Measurements from ENCODE around the gene TRIM17.

Gene TRIM17

DNA sequence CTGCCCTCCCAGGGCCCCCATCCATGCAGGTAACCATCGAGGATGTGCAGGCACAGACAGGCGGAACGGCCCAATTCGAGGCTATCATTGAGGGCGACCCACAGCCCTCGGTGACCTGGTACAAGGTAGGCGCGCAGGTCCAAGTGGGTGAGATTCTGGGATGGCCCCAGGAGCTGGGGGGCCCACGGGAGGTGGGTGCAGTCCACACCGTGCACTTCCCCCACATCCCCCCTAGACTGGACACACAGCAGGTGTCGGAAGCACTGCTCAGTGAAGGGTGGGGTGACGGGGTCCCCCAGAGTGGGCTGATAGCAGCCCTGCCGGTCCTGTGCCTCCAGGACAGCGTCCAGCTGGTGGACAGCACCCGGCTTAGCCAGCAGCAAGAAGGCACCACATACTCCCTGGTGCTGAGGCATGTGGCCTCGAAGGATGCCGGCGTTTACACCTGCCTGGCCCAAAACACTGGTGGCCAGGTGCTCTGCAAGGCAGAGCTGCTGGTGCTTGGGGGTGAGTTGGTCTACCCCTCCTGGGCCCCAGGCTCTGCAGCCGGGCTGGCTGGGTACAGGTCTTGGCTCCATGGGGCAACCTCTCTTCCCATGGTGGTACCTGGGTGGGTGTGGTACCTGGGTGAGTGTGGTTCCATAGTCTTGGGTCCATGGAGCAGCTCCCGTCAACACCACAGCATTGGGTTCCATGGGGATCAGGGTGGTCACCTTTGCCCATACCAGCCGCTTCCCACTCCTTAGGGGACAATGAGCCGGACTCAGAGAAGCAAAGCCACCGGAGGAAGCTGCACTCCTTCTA, 50.4 kb downstream of the TRIM17 start:
- H3K36me3 Mint-ChIP-seq (ENCODE audit: insufficient read depth), result no peaks in the 10 kb centered on the region
- H3K4me3 Mint-ChIP-seq, result no peak overlapping the region
- H3K4me1 Mint-ChIP-seq (ENCODE audit: low read depth in 2 of 2), result peaks cover 0 to 4% of the 10 kb centered on the region in 2 donors
- ATAC-seq (replicated peaks) (no peak), DNase-seq (no peak)
- peaks cover 0 to 7% of the 10 kb centered on the region in 2 donors for H3K27me3 Mint-ChIP-seq
- H3K27ac Mint-ChIP-seq, result no peak overlapping the region
- H3K9me3 Mint-ChIP-seq, result no peaks in the 10 kb centered on the region

DNA sequence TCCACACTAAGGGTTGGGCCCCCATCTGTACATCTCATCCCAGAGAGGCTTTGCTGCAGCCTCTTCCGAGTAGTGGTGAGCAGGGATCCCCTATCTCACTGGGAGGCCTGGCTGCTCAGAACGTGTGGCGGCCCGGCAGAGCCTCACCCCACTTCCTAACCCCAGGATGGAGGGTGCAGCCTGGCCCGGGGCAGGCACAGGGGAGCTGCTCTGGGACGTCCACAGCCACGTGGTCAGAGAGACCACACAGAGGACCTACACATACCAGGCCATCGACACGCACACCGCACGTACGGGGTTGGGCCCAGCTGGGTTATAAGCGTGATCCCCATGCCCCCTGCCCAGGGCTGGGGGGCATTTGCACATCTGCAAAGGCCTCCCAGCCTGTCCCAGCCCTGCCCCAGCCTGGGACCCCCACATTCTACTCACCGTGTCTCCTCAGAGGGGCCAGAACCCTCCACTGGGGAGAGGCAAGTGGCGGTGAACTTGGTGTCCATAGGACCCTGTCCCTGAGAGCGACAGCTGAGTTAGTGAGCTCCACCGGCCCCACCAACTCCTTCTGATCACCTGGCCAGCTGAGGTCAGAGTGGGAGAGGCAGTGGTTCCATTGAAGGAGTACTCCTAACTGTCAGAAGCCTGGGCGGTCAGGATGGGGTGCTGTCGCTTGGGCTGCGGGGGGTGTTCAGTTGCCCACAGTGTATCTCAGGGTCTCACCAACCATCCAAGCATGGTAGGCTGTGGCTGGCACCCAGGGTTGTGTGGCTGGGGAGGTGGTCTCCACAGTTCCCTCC, 51.2 kb downstream of the TRIM17 start:
- no peak for ATAC-seq (replicated peaks)
- Mint-ChIP-seq H3K27ac (no peak overlapping the region), H3K4me1 (ENCODE audit: low read depth in 2 of 2) (peaks cover 0 to 4% of the 10 kb centered on the region in 2 donors), H3K4me3 (no peak overlapping the region), H3K9me3 (no peaks in the 10 kb centered on the region), H3K36me3 (ENCODE audit: insufficient read depth) (no peaks in the 10 kb centered on the region), H3K27me3 (peaks cover 0 to 7% of the 10 kb centered on the region in 2 donors)
- no peak for DNase-seq

DNA sequence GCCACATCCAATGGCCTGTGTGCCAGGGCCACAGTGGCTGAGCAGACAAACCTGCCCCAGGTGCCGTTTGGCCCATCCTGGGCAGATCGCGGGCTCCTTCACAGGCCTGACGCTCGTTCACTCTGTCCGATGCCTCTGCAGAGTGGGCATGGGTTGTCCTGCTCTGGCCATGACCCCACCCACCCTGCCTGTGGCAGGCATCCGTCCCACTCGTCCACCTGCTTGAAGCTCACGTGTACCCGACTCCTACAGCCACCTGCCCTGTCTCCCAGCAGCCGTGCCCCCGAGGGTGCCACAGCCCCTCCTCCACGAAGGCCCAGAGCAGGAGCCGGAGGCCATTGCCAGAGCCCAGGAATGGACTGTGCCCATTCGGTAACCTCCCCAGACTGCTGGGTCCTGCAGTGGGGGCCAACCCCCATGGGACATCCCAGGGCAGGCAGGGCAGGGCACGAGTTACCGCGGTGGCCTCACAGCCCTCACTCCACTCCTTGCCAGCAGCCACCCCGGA, 51.9 kb downstream of the TRIM17 start:
- peaks cover 0 to 7% of the 10 kb centered on the region in 2 donors for H3K27me3 Mint-ChIP-seq
- H3K4me3 Mint-ChIP-seq, result no peak overlapping the region
- no peak overlapping the region for H3K27ac Mint-ChIP-seq
- no peaks in the 10 kb centered on the region for H3K9me3 Mint-ChIP-seq
- H3K4me1 Mint-ChIP-seq (ENCODE audit: low read depth in 2 of 2), result peaks cover 0 to 4% of the 10 kb centered on the region in 2 donors
- no peaks in the 10 kb centered on the region for H3K36me3 Mint-ChIP-seq (ENCODE audit: insufficient read depth)
- DNase-seq (no peak), ATAC-seq (replicated peaks) (no peak)

DNA sequence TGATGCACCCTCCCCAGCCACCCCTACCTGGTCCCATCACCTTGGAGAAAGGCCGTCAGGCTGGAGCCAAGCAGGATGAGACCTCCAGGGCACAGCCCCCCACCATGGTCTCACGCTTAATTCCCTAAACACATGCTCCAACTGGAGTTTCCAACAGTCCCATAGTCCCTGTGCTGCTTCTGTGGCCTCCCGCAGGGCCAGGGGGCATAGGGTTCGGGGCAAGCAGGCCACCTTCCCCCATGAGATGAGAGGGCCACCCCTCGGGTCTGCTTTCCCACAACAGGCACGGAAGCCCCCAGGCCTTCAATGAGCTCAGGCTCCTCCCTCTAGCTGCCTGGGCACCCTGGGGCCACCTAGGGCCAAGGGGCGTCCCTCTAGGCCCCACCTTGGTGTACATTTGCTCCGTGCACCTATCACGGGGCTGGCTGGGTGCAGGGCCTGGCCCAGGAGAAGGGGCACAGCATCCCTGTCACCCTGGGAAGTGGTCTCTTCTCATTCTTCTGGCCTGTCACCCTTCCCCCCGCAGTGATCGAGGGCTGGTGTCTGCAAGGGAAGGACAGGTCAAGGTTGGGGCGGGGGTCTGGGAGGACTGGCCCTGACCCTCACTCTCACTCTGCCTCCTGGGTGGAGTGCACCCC, 52.5 kb downstream of the TRIM17 start:
- DNase-seq (no peak), ATAC-seq (replicated peaks) (no peak)
- Mint-ChIP-seq H3K9me3 (no peaks in the 10 kb centered on the region), H3K4me1 (ENCODE audit: low read depth in 2 of 2) (peaks cover 0 to 4% of the 10 kb centered on the region in 2 donors), H3K27me3 (peaks cover 0 to 7% of the 10 kb centered on the region in 2 donors), H3K36me3 (ENCODE audit: insufficient read depth) (no peaks in the 10 kb centered on the region), H3K4me3 (no peak overlapping the region), H3K27ac (no peak overlapping the region)

DNA sequence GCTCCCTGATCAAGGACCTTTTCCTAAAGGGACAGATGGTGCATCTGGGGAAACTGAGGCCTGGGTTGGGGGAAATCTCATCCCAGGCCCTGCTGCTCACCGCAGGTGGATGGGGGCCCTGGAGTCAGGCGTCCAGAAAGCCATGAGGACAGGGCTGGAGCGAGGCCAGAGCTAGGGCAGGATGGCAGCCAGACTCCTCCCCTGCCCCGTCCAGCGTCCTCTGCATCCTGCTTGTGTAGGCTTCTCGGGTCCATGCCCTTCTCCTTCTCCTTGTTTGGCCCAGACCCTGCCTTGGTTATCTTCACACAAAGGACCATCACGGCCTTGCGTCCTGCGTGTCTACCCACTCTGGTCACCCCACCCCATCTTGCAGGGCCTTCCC, 53.0 kb downstream of the TRIM17 start:
- H3K27me3 Mint-ChIP-seq, result peaks cover 0 to 2% of the 10 kb centered on the region in 2 donors
- peaks cover 0 to 3% of the 10 kb centered on the region in 2 donors for H3K4me1 Mint-ChIP-seq (ENCODE audit: low read depth in 2 of 2)
- H3K36me3 Mint-ChIP-seq (ENCODE audit: insufficient read depth), result no peaks in the 10 kb centered on the region
- ATAC-seq (replicated peaks) (no peak), DNase-seq (no peak)
- H3K4me3 Mint-ChIP-seq, result no peak overlapping the region
- no peaks in the 10 kb centered on the region for H3K9me3 Mint-ChIP-seq
- H3K27ac Mint-ChIP-seq, result no peak overlapping the region

DNA sequence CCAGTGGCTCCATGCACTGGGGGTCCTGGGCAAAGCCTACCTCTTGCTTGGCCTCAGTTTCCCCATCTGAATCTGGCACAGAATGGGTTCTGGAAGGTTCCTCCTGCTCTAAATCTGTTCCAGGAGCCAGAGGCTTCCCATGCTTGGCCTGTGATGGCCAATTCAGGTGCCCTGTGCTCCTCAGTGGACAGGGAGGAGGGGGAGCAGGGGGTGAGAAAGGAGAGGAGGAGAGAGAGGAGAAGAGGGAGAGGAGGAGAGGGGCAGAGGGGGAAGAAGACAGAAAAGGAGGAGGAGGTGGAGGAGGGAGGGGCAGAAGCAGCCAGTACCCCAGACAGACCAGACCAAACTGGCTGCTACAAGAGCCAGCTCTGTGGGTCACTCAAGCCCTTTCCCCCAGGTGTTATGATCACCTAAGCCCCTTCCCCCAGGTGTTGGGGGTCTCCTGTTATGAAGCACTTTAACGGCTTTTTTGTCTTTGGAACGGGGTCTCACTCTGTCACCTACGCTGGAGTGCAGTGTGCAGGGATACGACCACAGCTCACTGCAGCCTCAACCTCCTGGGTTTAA, 53.7 kb downstream of the TRIM17 start:
- Mint-ChIP-seq H3K27me3 (no peaks in the 10 kb centered on the region), H3K9me3 (no peaks in the 10 kb centered on the region), H3K4me3 (no peak overlapping the region), H3K36me3 (ENCODE audit: insufficient read depth) (no peaks in the 10 kb centered on the region), H3K27ac (no peak overlapping the region), H3K4me1 (ENCODE audit: low read depth in 2 of 2) (peaks cover 1 to 8% of the 10 kb centered on the region in 2 donors)
- no peak for DNase-seq
- ATAC-seq (replicated peaks), result no peak

DNA sequence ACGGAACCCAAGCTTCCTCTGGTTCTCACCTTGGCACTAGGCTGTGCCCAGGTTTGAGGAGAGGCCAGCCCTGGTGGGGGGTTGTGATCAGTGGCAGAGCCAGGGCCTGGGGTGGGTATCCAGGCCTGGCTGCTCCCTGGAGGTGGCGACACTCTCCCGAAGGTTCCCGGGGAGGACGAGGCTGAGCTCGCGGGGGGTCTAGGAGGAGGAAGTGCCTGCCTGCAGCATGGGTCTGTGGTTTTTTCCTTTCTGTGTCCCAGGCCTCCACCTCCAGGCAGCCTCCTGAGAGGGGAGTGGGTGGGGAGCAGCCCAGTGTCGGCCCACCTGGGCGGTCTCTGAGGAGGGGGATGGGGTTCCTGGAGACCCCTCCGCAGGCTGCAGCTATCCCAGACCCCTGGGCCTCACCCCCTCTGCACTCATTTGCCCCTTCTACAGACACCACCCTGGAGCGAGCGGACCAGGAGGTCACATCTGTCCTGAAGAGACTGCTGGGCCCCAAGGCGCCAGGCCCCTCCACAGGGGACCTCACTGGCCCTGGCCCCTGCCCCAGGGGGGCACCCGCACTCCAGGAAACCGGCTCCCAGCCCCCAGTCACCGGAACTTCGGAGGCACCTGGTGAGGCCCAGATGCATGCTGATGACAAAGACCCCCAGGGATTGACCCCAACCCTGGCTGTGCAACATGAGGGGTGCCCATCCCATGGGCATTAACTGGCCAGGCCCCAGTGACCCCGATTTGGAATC, 54.3 kb downstream of the TRIM17 start:
- Mint-ChIP-seq H3K36me3 (ENCODE audit: insufficient read depth) (no peaks in the 10 kb centered on the region), H3K4me1 (ENCODE audit: low read depth in 2 of 2) (peaks cover 2 to 10% of the 10 kb centered on the region in 2 donors), H3K9me3 (no peaks in the 10 kb centered on the region), H3K4me3 (no peak overlapping the region), H3K27me3 (no peaks in the 10 kb centered on the region), H3K27ac (peak overlapping the region in 1 of 2 donors; percentile 41)
- ATAC-seq (replicated peaks), result no peak
- DNase-seq, result no peak

DNA sequence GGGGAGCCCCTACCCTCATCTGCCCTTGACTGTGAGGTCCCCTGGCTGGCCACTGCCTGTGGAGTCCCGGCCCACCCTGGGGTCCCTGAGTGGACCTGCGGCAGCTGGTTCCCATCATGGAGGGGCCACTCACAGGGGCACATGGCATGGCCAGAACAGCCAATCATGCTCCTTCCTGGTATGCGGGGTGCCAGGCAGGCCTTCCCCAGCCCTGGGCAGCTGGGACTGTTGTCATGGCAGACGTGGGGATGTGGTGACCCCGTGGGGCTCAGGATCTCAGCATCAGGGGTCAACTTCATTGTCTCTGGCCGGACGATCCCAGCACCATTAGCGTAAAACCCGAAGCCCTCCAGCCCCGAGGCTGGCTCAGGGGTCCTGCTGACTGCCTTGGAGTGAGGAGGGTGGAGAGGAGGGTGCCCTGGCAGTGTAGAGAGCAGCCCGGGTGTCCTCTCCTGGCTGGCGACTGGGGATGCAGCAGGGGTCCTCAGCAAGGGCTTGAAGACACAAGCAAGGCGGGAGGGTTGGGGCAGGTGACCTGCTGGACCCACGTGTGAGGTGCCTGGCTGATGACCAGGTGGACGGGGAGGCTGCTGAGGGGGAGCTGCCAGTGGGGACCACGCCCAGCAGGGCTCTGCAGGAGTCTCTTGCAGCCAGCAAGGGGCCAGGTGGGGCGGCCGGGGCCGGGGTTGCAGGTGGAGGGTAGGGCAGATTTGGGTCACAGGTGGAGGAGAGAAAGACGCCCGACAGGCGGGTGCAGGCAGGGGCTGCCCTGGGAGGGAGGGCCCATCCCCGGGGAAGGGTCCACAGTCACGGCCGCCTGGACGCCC, 55.1 kb downstream of the TRIM17 start:
- ATAC-seq (replicated peaks), result no peak
- H3K27me3 Mint-ChIP-seq, result no peaks in the 10 kb centered on the region
- no peak for DNase-seq

DNA sequence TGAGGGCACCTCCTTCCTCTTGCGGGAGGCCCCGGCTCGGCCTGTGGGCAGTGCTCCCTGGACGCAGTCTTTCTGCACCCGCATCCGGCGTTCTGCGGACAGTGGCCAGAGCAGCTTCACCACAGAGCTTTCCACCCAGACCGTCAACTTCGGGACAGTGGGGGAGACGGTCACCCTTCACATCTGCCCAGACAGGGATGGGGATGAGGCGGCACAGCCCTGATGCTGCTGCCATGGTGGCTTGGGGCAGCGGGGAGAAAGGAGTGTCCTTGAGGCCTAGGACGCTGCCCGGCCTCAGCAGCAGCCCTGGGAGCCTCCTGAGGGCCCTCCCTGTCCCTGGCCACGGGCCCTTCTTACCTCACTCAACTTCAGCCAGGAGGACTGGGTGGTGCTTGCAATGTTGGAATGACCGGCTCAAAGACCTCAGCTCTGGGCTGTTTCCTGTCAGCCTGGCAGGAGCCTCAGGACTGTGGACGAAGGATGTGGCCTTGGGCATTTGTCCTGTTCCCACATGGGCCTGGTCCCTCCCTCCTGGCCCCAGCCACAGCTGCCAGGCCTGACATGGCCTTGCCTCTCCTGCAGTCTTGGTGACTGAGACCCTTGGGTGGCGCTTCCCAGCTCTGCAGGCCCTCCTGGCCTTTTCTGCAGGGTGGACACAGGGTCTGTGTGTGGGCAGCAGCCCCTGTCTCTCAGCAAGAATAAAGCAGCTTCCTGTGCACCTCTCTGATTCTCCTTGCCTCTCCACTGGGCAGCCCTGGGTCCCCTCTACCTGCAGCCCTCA, 55.9 kb downstream of the TRIM17 start:
- H3K4me1 Mint-ChIP-seq (ENCODE audit: low read depth in 2 of 2), result peaks cover 2 to 10% of the 10 kb centered on the region in 2 donors
- H3K27me3 Mint-ChIP-seq, result no peaks in the 10 kb centered on the region
- no peaks in the 10 kb centered on the region for H3K9me3 Mint-ChIP-seq

More for the DNA sequence above, 55.1 kb downstream of the TRIM17 start:
- Mint-ChIP-seq H3K4me1 (ENCODE audit: low read depth in 2 of 2) (peaks cover 2 to 10% of the 10 kb centered on the region in 2 donors), H3K4me3 (no peak overlapping the region), H3K36me3 (ENCODE audit: insufficient read depth) (no peaks in the 10 kb centered on the region), H3K9me3 (no peaks in the 10 kb centered on the region), H3K27ac (peak overlapping the region in 1 of 2 donors; percentile 26)

DNA sequence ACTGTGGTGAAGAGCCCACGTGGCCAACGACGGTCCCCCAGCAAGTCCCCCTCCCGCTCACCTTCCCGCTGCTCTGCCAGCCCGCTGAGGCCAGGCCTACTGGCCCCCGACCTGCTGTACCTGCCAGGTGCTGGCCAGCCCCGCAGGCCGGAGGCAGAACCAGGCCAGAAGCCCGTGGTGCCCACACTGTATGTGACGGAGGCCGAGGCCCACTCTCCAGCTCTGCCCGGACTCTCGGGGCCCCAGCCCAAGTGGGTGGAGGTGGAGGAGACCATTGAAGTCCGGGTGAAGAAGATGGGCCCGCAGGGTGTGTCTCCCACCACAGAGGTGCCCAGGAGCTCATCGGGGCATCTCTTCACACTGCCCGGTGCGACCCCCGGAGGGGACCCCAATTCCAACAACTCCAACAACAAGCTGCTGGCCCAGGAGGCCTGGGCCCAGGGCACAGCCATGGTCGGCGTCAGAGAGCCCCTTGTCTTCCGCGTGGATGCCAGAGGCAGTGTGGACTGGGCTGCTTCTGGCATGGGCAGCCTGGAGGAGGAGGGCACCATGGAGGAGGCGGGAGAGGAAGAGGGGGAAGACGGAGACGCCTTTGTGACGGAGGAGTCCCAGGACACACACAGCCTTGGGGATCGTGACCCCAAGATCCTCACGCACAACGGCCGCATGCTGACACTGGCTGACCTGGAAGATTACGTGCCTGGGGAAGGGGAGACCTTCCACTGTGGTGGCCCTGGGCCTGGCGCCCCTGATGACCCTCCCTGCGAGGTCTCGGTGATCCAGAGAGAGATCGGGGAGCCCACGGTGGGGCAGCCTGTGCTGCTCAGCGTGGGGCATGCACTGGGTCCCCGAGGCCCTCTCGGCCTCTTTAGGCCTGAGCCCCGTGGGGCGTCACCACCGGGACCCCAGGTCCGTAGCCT, 56.8 kb downstream of the TRIM17 start:
- no peak overlapping the region for H3K4me3 Mint-ChIP-seq
- peak overlapping the region in 1 of 2 donors; percentile 87 for H3K27ac Mint-ChIP-seq
- no peak for ATAC-seq (replicated peaks)

More for the DNA sequence above, 55.9 kb downstream of the TRIM17 start:
- Mint-ChIP-seq H3K4me3 (no peak overlapping the region), H3K36me3 (ENCODE audit: insufficient read depth) (no peaks in the 10 kb centered on the region), H3K27ac (no peak overlapping the region)
- no peak for ATAC-seq (replicated peaks)
- DNase-seq, result no peak

More for the DNA sequence above, 56.8 kb downstream of the TRIM17 start:
- Mint-ChIP-seq H3K36me3 (ENCODE audit: insufficient read depth) (no peaks in the 10 kb centered on the region), H3K4me1 (ENCODE audit: low read depth in 2 of 2) (peaks cover 2 to 10% of the 10 kb centered on the region in 2 donors), H3K27me3 (no peaks in the 10 kb centered on the region), H3K9me3 (no peaks in the 10 kb centered on the region)
- DNase-seq, result no peak
